Activated B cell treated with CpG ODN at 0.5 μM for 24 hours (primary cell): ENCODE data around the gene MYO7A. TPM values are rescaled to one million over a fixed set of nuclear protein-coding genes. Genes with fewer than 3 reads are reported as not detected.

Source experiments
- ATAC-seq: fragments of 200-7000 bp; cut with Tn5 transposase; one replicate; pipeline ENCODE4 v1.10.0; 2021; ENCODE audit warnings: low read depth, mild to moderate bottlenecking, moderate library complexity
- CTCF ChIA-PET: fragments of 350-600 bp; sonication (Branson Sonifier 250); formaldehyde crosslinking; loops from one replicate; lab custom pipeline; 2021; ENCODE audit warnings: antibody characterized with exemption; lab: Charles Lee
- POLR2A ChIA-PET: fragments of 350-600 bp; sonication (Branson Sonifier 250); formaldehyde crosslinking; loops from one replicate; lab custom pipeline; 2021; ENCODE audit warnings: antibody characterized with exemption; lab: Charles Lee
- DNase-seq: peaks from one replicate; pipeline ENCODE4 v3.0.0; 2022
- H3K27ac Mint-ChIP-seq: one replicate; pipeline ENCODE4 v1.8.0; 2020; ENCODE audit warnings: mixed read lengths
- H3K27me3 Mint-ChIP-seq: one replicate; pipeline ENCODE4 v1.8.0; 2021; ENCODE audit warnings: mixed read lengths
- H3K36me3 Mint-ChIP-seq: one replicate; pipeline ENCODE4 v1.8.0; 2021; ENCODE audit warnings: low read depth, mixed read lengths
- H3K4me1 Mint-ChIP-seq: one replicate; pipeline ENCODE4 v1.8.0; 2021; ENCODE audit warnings: mixed read lengths
- H3K4me3 Mint-ChIP-seq: one replicate; pipeline ENCODE4 v1.8.0; 2020; ENCODE audit warnings: mild to moderate bottlenecking, mixed read lengths
- H3K9me3 Mint-ChIP-seq: one replicate; pipeline ENCODE4 v1.8.0; 2020; ENCODE audit warnings: mixed read lengths
- CTCF ChIP-seq: fragments of 200-600 bp; IDR thresholded peaks from one replicate; pipeline ENCODE4 v1.8.0; 2022; ENCODE audit warnings: antibody characterized with exemption, mild to moderate bottlenecking
- intact Hi-C: fragments of 100-400 bp; cut with micrococcal nuclease; formaldehyde crosslinking; loops from one replicate; pipeline ENCODE4 v1.15.1; 2024
- total RNA-seq: library from RNA; stranded (reverse); gene quantifications from 2 replicates; pipeline ENCODE4 v1.2.3, GENCODE V29; 2022

Gene MYO7A
- total RNA-seq, 1 donor from 2014 or later = 5.4 TPM

GRCh38 chr11:77233011-77233410, 105.0 kb downstream of the MYO7A start:
- no peaks in the 10 kb centered on the region for H3K36me3 Mint-ChIP-seq
- H3K27me3 Mint-ChIP-seq = peaks cover 5% of the 10 kb centered on the region
- TF ChIP-seq CTCF = no peak
- H3K4me3 Mint-ChIP-seq = no peak overlapping the region
- intact Hi-C loops = no loop called here
- no peak overlapping the region for H3K27ac Mint-ChIP-seq
- ATAC-seq = no peak
- no peaks in the 10 kb centered on the region for H3K4me1 Mint-ChIP-seq
- ChIA-PET CTCF (no interaction called here), POLR2A (no interaction called here)
- H3K9me3 Mint-ChIP-seq = no peaks in the 10 kb centered on the region
- no peak for DNase-seq

GRCh38 chr11:77236901-77237300, 108.9 kb downstream of the MYO7A start:
- DNase-seq (no peak), ATAC-seq (no peak)
- peaks cover 5% of the 10 kb centered on the region for H3K27me3 Mint-ChIP-seq
- TF ChIP-seq CTCF = no peak
- ChIA-PET POLR2A (no interaction called here), CTCF (no interaction called here)
- H3K36me3 Mint-ChIP-seq = no peaks in the 10 kb centered on the region
- no peak overlapping the region for H3K4me3 Mint-ChIP-seq
- no peak overlapping the region for H3K27ac Mint-ChIP-seq
- peaks cover 3% of the 10 kb centered on the region for H3K9me3 Mint-ChIP-seq
- no peaks in the 10 kb centered on the region for H3K4me1 Mint-ChIP-seq
- intact Hi-C loops = no loop called here

- DNase-seq (no peak), ATAC-seq (no peak)
- no peak overlapping the region for H3K4me3 Mint-ChIP-seq
- ChIA-PET CTCF (no interaction called here), POLR2A (no interaction called here)
- H3K9me3 Mint-ChIP-seq = peaks cover 3% of the 10 kb centered on the region
- H3K27ac Mint-ChIP-seq = no peak overlapping the region
- no peaks in the 10 kb centered on the region for H3K27me3 Mint-ChIP-seq
- TF ChIP-seq CTCF = no peak
- no peaks in the 10 kb centered on the region for H3K4me1 Mint-ChIP-seq
- no peaks in the 10 kb centered on the region for H3K36me3 Mint-ChIP-seq
- intact Hi-C loops = no loop called here
Measured at GRCh38 chr11:77244277-77245027, 116.4 kb downstream of the MYO7A start.

GRCh38 chr11:77249427-77249826, 121.4 kb downstream of the MYO7A start:
- Mint-ChIP-seq H3K9me3 (peaks cover 8% of the 10 kb centered on the region), H3K36me3 (no peaks in the 10 kb centered on the region), H3K27ac (no peak overlapping the region), H3K4me3 (no peak overlapping the region), H3K27me3 (peaks cover 7% of the 10 kb centered on the region), H3K4me1 (no peaks in the 10 kb centered on the region)
- DNase-seq (no peak), ATAC-seq (no peak)
- CTCF ChIA-PET = interaction anchor here (1.1 kb wide), 1 partner anchor 9 kb away, joined by 3 read pairs; no protein-coding TSS in a partner anchor
- intact Hi-C loops = no loop called here
- no peak for TF ChIP-seq CTCF
- POLR2A ChIA-PET = no interaction called here

- Mint-ChIP-seq H3K4me1 (no peaks in the 10 kb centered on the region), H3K27me3 (peaks cover 10% of the 10 kb centered on the region), H3K9me3 (peaks cover 8% of the 10 kb centered on the region), H3K27ac (no peak overlapping the region), H3K36me3 (no peaks in the 10 kb centered on the region), H3K4me3 (no peak overlapping the region)
- DNase-seq (no peak), ATAC-seq (no peak)
- no peak for TF ChIP-seq CTCF
- POLR2A ChIA-PET = no interaction called here
- intact Hi-C loops = no loop called here
- CTCF ChIA-PET = no interaction called here
Measured at GRCh38 chr11:77250881-77251640, 123.0 kb downstream of the MYO7A start.
